Heart right ventricle (tissue), 16 donors: ENCODE data around the gene RNF43. TPM values are rescaled to one million over a fixed set of nuclear protein-coding genes. Genes with fewer than 3 reads are reported as not detected.

Experiments
- ATAC-seq, 8 donors: fragments of 200-7000 bp; cut with Tn5 transposase; one replicate each; pipeline ENCODE4 v1.9.1; 2020; ENCODE audit warnings: mild to moderate bottlenecking in 8 of 8, moderate library complexity in 8 of 8, moderate number of reproducible peaks in 1 of 8
- DNase-seq, 2 donors: peaks; one replicate each; pipeline ENCODE4 v3.0.0-alpha.2; 2020
- H3K27ac ChIP-seq, 10 donors: fragments of 200-600 bp; sonication (generic) in 2 of 10; one replicate each; pipeline versions ENCODE4 v1.5.0 to v1.8.0; 2020 to 2022; ENCODE audit warnings: mild to moderate bottlenecking in 3 of 10
- H3K27me3 ChIP-seq, 7 donors: fragments of 200-600 bp; one replicate each; pipeline ENCODE4 v1.8.0; 2021 to 2022; ENCODE audit warnings: mild to moderate bottlenecking in 2 of 7
- H3K36me3 ChIP-seq, 9 donors: fragments of 200-600 bp; sonication (generic) in 1 of 9; one replicate each; pipeline versions ENCODE4 v1.5.0 to v1.8.0; 2020 to 2022; ENCODE audit warnings: mild to moderate bottlenecking in 2 of 9
- H3K4me1 ChIP-seq, 9 donors: fragments of 200-600 bp; sonication (generic) in 1 of 9; one replicate each; pipeline versions ENCODE4 v1.5.0 to v1.8.0; 2020 to 2022; ENCODE audit warnings: mild to moderate bottlenecking in 4 of 9
- H3K4me3 ChIP-seq, 10 donors: fragments of 200-600 bp; sonication (generic) in 2 of 10; one replicate each; pipeline versions ENCODE4 v1.5.0 to v1.8.0; 2020 to 2022; ENCODE audit warnings: mild to moderate bottlenecking in 7 of 10, moderate library complexity in 2 of 10
- H3K9me3 ChIP-seq, 11 donors: fragments of 200-600 bp in 10 of 11; sonication (generic) in 2 of 11; one replicate each; pipeline versions ENCODE4 v1.5.0 to v1.8.0; 2013 to 2022; ENCODE audit warnings: mild to moderate bottlenecking in 2 of 11, control low read depth in 1 of 11, moderate library complexity in 1 of 11
- WGBS, 2 donors: extraction: QIAGEN DNeasy Blood & Tissue Kit; methylation state at CpG; one replicate each; pipeline ENCODE4 v1.1.7; 2013; ENCODE audit warnings: inconsistent platforms in 1 of 2; 5-methylcytosine and 5-hydroxymethylcytosine counted together
- intact Hi-C, 10 donors: fragments of 100-400 bp; cut with DNase I; formaldehyde crosslinking; loops; one replicate each; pipeline versions ENCODE4 v1.11.1 to v1.14.2; 2022
- polyA plus RNA-seq, 2 donors: library from polyadenylated mRNA; stranded (reverse); fragments of 200-250 nt; gene quantifications; one replicate each; pipeline ENCODE4 v1.2.3, GENCODE V29; 2013
- total RNA-seq, 10 donors: library from RNA; stranded (reverse); fragmentation: NEBNext Ultra II Directional in 3 of 10; extraction: Animal tissue kit (Norgen Biotek cat#: 25700) in 3 of 10; gene quantifications; one replicate each; pipeline versions ENCODE4 v1.2.1 to v1.2.4, GENCODE V29; 2021 to 2023
- TF ChIP-seq, protein P1 (sequence below), 9 donors: fragments of 200-600 bp; sonication (generic) in 2 of 9; IDR thresholded peaks; one replicate each; pipeline versions ENCODE4 v1.5.0 to v1.8.0; 2021 to 2022; ENCODE audit warnings: antibody characterized with exemption in 9 of 9, mild to moderate bottlenecking in 5 of 9, moderate library complexity in 1 of 9
- donor health status: Arrhythmogenic right ventricular cardiomyopathy.
- donor health status: ischemic (EF 13 %, LVEDD 7.1; RV severe dilation, severe dysfunction).
- donor health status: healthy with polysubstance abuse.
- donor health status: DM: no; HTN: yes; CAD: no.
- donor health status: DM: no; HTN: no; CAD: no.
- donor health status: ischemic (EF 25% LVEDD 6.9; RV normal size, moderate dysfunction).
- donor health status: ischemic (EF 25% LVEDD 5.7; RV mildly dilated, moderate dysfunction).
- donor health status: healthy.
- donor health status: DM: yes; HTN: yes; CAD: no.
- donor health status: Ischemic cardiomyopathy.
- donor health status: ischemic (EF 35%, LVEDD 5.7; RV mildly dilated, moderate dysfunction).
- donor health status: nonischemic (EF 11% LVEDD 7.7; RV severe dilation, severe dysfunction).
- donor health status: DM: yes; HTN: yes; CAD: no.
- donor health status: PGD.
- donor health status: ischemic (EF 29% LVEDD 5.4; RV normal size, mild dysfunction).
- donor health status: nonischemic (EF 23%, LVEDD 6.1; RV moderate dilation, normal function).

The RNF43 gene
- total and polyA plus RNA-seq, 12 donors: 0.86 to 6.1 (median 3.6) TPM

- 38 to 47% methylated on average over 2 of the region's 2 CpGs for WGBS, 2 donors
- intact Hi-C loops: loop anchor here in 1 of 10 donors (10.0 kb wide), 1 partner anchor 99 kb away; no protein-coding TSS in a partner anchor
- TF ChIP-seq, protein P1, sequence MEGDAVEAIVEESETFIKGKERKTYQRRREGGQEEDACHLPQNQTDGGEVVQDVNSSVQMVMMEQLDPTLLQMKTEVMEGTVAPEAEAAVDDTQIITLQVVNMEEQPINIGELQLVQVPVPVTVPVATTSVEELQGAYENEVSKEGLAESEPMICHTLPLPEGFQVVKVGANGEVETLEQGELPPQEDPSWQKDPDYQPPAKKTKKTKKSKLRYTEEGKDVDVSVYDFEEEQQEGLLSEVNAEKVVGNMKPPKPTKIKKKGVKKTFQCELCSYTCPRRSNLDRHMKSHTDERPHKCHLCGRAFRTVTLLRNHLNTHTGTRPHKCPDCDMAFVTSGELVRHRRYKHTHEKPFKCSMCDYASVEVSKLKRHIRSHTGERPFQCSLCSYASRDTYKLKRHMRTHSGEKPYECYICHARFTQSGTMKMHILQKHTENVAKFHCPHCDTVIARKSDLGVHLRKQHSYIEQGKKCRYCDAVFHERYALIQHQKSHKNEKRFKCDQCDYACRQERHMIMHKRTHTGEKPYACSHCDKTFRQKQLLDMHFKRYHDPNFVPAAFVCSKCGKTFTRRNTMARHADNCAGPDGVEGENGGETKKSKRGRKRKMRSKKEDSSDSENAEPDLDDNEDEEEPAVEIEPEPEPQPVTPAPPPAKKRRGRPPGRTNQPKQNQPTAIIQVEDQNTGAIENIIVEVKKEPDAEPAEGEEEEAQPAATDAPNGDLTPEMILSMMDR (IDR thresholded peaks at IDR 0.05): no peak
These were observed 3.6 kb downstream of the RNF43 start for GRCh38 chr17:58413684-58414083.

GRCh38 chr17:58412961-58413586, 4.3 kb downstream of the RNF43 start:
- ATAC-seq (no peak), DNase-seq (no peak)
- WGBS, 2 donors: 74 to 87% methylated on average over 3 of the region's 3 CpGs
- intact Hi-C loops: loop anchor here in 1 of 10 donors (10.0 kb wide), 1 partner anchor 98 kb away; no protein-coding TSS in a partner anchor
- no peaks in the 10 kb centered on the region for H3K36me3 ChIP-seq
- H3K27ac ChIP-seq: no peak overlapping the region
- no peaks in the 10 kb centered on the region for H3K9me3 ChIP-seq
- H3K4me1 ChIP-seq: peaks cover 0 to 10% (median 0%) of the 10 kb centered on the region in 9 donors
- TF ChIP-seq, protein P1 (IDR thresholded peaks at IDR 0.05): no peak
- peaks cover 0 to 20% (median 0%) of the 10 kb centered on the region in 7 donors for H3K27me3 ChIP-seq
- no peak overlapping the region for H3K4me3 ChIP-seq

More at GRCh38 chr17:58413684-58414083, 3.6 kb downstream of the RNF43 start:
- Histone ChIP-seq H3K4me3 (no peak overlapping the region), H3K36me3 (no peaks in the 10 kb centered on the region), H3K27ac (no peak overlapping the region), H3K9me3 (no peaks in the 10 kb centered on the region), H3K27me3 (peaks cover 0 to 20% (median 0%) of the 10 kb centered on the region in 7 donors), H3K4me1 (peaks cover 0 to 11% (median 0%) of the 10 kb centered on the region in 9 donors)
- ATAC-seq: no peak
- no peak for DNase-seq

GRCh38 chr17:58412064-58412703, 5.2 kb downstream of the RNF43 start:
- Histone ChIP-seq H3K27ac (no peak overlapping the region), H3K9me3 (no peaks in the 10 kb centered on the region), H3K4me3 (no peak overlapping the region), H3K36me3 (no peaks in the 10 kb centered on the region), H3K4me1 (peaks cover 0 to 1% (median 0%) of the 10 kb centered on the region in 9 donors), H3K27me3 (peaks cover 0 to 20% (median 0%) of the 10 kb centered on the region in 7 donors)
- TF ChIP-seq, protein P1 (IDR thresholded peaks at IDR 0.05): no peak
- ATAC-seq: no peak
- DNase-seq: no peak
- 90 to 96% methylated on average over 1 of the region's 1 CpG for WGBS, 2 donors
- intact Hi-C loops: loop anchor here in 1 of 10 donors (10.0 kb wide), 1 partner anchor 97 kb away; no protein-coding TSS in a partner anchor

GRCh38 chr17:58411408-58411894, 5.9 kb downstream of the RNF43 start:
- Histone ChIP-seq H3K27me3 (peaks cover 0 to 20% (median 0%) of the 10 kb centered on the region in 7 donors), H3K36me3 (no peaks in the 10 kb centered on the region), H3K9me3 (no peaks in the 10 kb centered on the region), H3K4me1 (no peaks in the 10 kb centered on the region), H3K27ac (no peak overlapping the region), H3K4me3 (no peak overlapping the region)
- TF ChIP-seq, protein P1 (IDR thresholded peaks at IDR 0.05): no peak
- intact Hi-C loops: loop anchor here in 1 of 10 donors (10.0 kb wide), 1 partner anchor 97 kb away; no protein-coding TSS in a partner anchor
- 66 to 76% methylated on average over 1 of the region's 1 CpG for WGBS, 2 donors
- DNase-seq (no peak), ATAC-seq (no peak)
